CD14-positive monocyte (primary cell): ENCODE data around the gene XIRP1. TPM values are rescaled to one million over a fixed set of nuclear protein-coding genes. Genes with fewer than 3 reads are reported as not detected.
A peak's percentile ranks its signal among the peaks of the same experiment; 100 is the strongest.

Experiments used
- DNase-seq, 3 donors: peaks; one replicate each; pipeline ENCODE4 v3.0.0-alpha.2; 2011 to 2022
- H2AFZ ChIP-seq: 2 replicates; pipeline ENCODE4 v1.6.0; 2012; ENCODE audit warnings: mild to moderate bottlenecking, low read depth, low read length, inconsistent platforms; ENCODE audit not compliant: insufficient read depth, poor library complexity, severe bottlenecking
- H3K27ac ChIP-seq, 2 donors: 1 replicate in 1 of 2; 2 replicates in 1 of 2; pipeline ENCODE4 v1.5.1; 2012 to 2013; ENCODE audit warnings: low read length in 2 of 2, control low read depth in 1 of 2, inconsistent platforms in 1 of 2, low read depth in 1 of 2, mild to moderate bottlenecking in 1 of 2
- H3K27me3 ChIP-seq, 2 donors: one replicate each; pipeline versions ENCODE4 v1.6.0 to v1.6.1; 2011 to 2013; ENCODE audit warnings: low read length in 2 of 2; ENCODE audit not compliant: control insufficient read depth in 2 of 2, insufficient read depth in 2 of 2
- H3K36me3 ChIP-seq, 2 donors: replicated peaks in 1 of 2; 1 replicate in 1 of 2; 2 replicates in 1 of 2; pipeline versions ENCODE4 v1.5.1 to v1.6.1; 2012 to 2013; ENCODE audit warnings: low read length in 2 of 2, control low read depth in 1 of 2, inconsistent platforms in 1 of 2, mild to moderate bottlenecking in 1 of 2; ENCODE audit not compliant: insufficient read depth in 2 of 2, control insufficient read depth in 1 of 2
- H3K4me1 ChIP-seq, 2 donors: 1 replicate in 1 of 2; 2 replicates in 1 of 2; pipeline versions ENCODE4 v1.5.1 to v1.6.1; 2012 to 2013; ENCODE audit warnings: low read length in 2 of 2, control low read depth in 1 of 2, inconsistent platforms in 1 of 2, mild to moderate bottlenecking in 1 of 2, moderate library complexity in 1 of 2; ENCODE audit not compliant: insufficient read depth in 2 of 2, control insufficient read depth in 1 of 2
- H3K4me2 ChIP-seq: replicated peaks from 2 replicates; pipeline ENCODE3; 2012; ENCODE audit warnings: low read length, moderate library complexity, mild to moderate bottlenecking; ENCODE audit not compliant: poor library complexity, severe bottlenecking; ENCODE audit errors: extremely low read depth
- H3K4me3 ChIP-seq, 3 experiments: fragments of 200-600 bp in 1 of 3; sonication (generic) in 1 of 3; replicated peaks in 1 of 3; 1 replicate in 2 of 3; 2 replicates in 1 of 3; pipeline ENCODE4 v1.5.1; 2011 to 2013; ENCODE audit warnings: low read length in 3 of 3, mild to moderate bottlenecking in 3 of 3, control low read depth in 2 of 3, low read depth in 2 of 3, inconsistent platforms in 1 of 3, moderate library complexity in 1 of 3
- H3K79me2 ChIP-seq: 2 replicates; pipeline ENCODE4 v1.6.0; 2012; ENCODE audit warnings: mild to moderate bottlenecking, control low read depth, inconsistent platforms, low read length, moderate library complexity; ENCODE audit not compliant: insufficient read depth
- H3K9ac ChIP-seq: 2 replicates; pipeline ENCODE4 v1.6.0; 2017; ENCODE audit warnings: low read length, mild to moderate bottlenecking; ENCODE audit not compliant: insufficient read depth, poor library complexity, severe bottlenecking
- H3K9me3 ChIP-seq, 2 donors: replicated peaks in 1 of 2; 1 replicate in 1 of 2; 2 replicates in 1 of 2; pipeline versions ENCODE4 v1.5.1 to v1.6.1; 2012 to 2013; ENCODE audit warnings: low read length in 2 of 2, control low read depth in 1 of 2; ENCODE audit not compliant: control insufficient read depth in 1 of 2, insufficient read depth in 1 of 2
- H4K20me1 ChIP-seq: 2 replicates; pipeline ENCODE4 v1.6.0; 2012; ENCODE audit warnings: mild to moderate bottlenecking, low read length, control low read depth, moderate library complexity; ENCODE audit not compliant: insufficient read depth
- H3K27ac Mint-ChIP-seq, 7 donors: one replicate each; pipeline ENCODE4 v1.8.0; 2020; ENCODE audit warnings: mild to moderate bottlenecking in 7 of 7, mixed read lengths in 7 of 7, moderate library complexity in 6 of 7, inconsistent platforms in 2 of 7
- H3K27me3 Mint-ChIP-seq, 3 donors: one replicate each; pipeline ENCODE4 v1.8.0; 2021 to 2022; ENCODE audit warnings: low read depth in 3 of 3, mild to moderate bottlenecking in 3 of 3, mixed read lengths in 3 of 3, moderate library complexity in 3 of 3, inconsistent platforms in 1 of 3
- H3K36me3 Mint-ChIP-seq, 2 donors: one replicate each; pipeline ENCODE4 v1.8.0; 2020; ENCODE audit warnings: mixed read lengths in 2 of 2, inconsistent platforms in 1 of 2, mild to moderate bottlenecking in 1 of 2
- H3K4me1 Mint-ChIP-seq: one replicate; pipeline ENCODE4 v1.8.0; 2020; ENCODE audit warnings: mild to moderate bottlenecking, mixed read lengths
- H3K4me3 Mint-ChIP-seq, 2 donors: one replicate each; pipeline ENCODE4 v1.8.0; 2020; ENCODE audit warnings: mild to moderate bottlenecking in 2 of 2, mixed read lengths in 2 of 2, moderate library complexity in 1 of 2
- H3K9me3 Mint-ChIP-seq, 7 donors: one replicate each; pipeline ENCODE4 v1.8.0; 2020 to 2022; ENCODE audit warnings: mixed read lengths in 7 of 7, mild to moderate bottlenecking in 6 of 7, moderate library complexity in 6 of 7, inconsistent platforms in 2 of 7
- CTCF ChIP-seq: fragments of 200-600 bp; IDR thresholded peaks from one replicate; pipeline ENCODE4 v1.8.0; 2022; ENCODE audit warnings: antibody characterized with exemption, mild to moderate bottlenecking
- WGBS: methylation state at CpG from one replicate; pipeline ENCODE4 v1.1.5; 2013; ENCODE audit warnings: missing lambda C conversion rate; ENCODE audit not compliant: insufficient coverage; 5-methylcytosine and 5-hydroxymethylcytosine counted together
- intact Hi-C, 2 donors: fragments of 100-400 bp; cut with micrococcal nuclease; formaldehyde crosslinking; loops; one replicate each; pipeline versions ENCODE4 v1.15.0 to v1.15.1; 2023
- polyA plus RNA-seq, 3 donors: library from polyadenylated mRNA; depleted of rRNA in 1 of 3; unstranded in 2 of 3; stranded (reverse) in 1 of 3; fragments of 300-500 nt in 2 of 3; fragments of >200 nt in 1 of 3; fragmentation: Illumina TruSeq in 2 of 3; gene quantifications; 1 replicate in 2 of 3; 2 replicates in 1 of 3; pipeline ENCODE4 v1.2.3, GENCODE V29; 2012 to 2021

Gene XIRP1
- polyA plus RNA-seq, 3 donors: not detected

GRCh38 chr3:39181408-39182335 lies 10.7 kb downstream of the XIRP1 start:
- no peak for DNase-seq
- intact Hi-C loops: loop anchor here (5.0 kb wide), 2 partner anchors 34 to 74 kb away; partner anchors contain the start of genes GORASP1 (in 1 of the 2) and TTC21A (in 1 of the 2)
- H3K4me2 ChIP-seq: peak overlapping the region; percentile 78
- H3K9me3 Mint-ChIP-seq: peaks cover 0 to 3% (median 0%) of the 10 kb centered on the region in 7 donors
- H3K4me3 ChIP-seq: peak overlapping the region in 1 of 3 experiments; percentile 76
- H3K4me3 Mint-ChIP-seq: peak overlapping the region; percentile 70 to 84
- H3K36me3 Mint-ChIP-seq: peaks cover 3 to 10% of the 10 kb centered on the region in 2 donors
- H2AFZ ChIP-seq: no peak overlapping the region
- H3K9ac ChIP-seq: no peak overlapping the region
- no peak for TF ChIP-seq CTCF
- H3K27me3 ChIP-seq: peaks cover 5 to 8% of the 10 kb centered on the region in 2 donors
- H3K4me1 Mint-ChIP-seq: peaks cover 28% of the 10 kb centered on the region
- H3K4me1 ChIP-seq: peaks cover 24 to 31% of the 10 kb centered on the region in 2 donors
- no peaks in the 10 kb centered on the region for H3K36me3 ChIP-seq
- H3K27me3 Mint-ChIP-seq: peaks cover 13 to 19% (median 16%) of the 10 kb centered on the region in 3 donors
- H4K20me1 ChIP-seq: no peaks in the 10 kb centered on the region
- H3K27ac Mint-ChIP-seq: peak overlapping the region in 4 of 7 donors; percentile 7 to 61 (median 33)
- H3K79me2 ChIP-seq: no peaks in the 10 kb centered on the region
- H3K9me3 ChIP-seq: no peaks in the 10 kb centered on the region
- 78% methylated on average over 3 of the region's 7 CpGs for WGBS
- H3K27ac ChIP-seq: no peak overlapping the region

GRCh38 chr3:39180546-39181346 lies 11.6 kb downstream of the XIRP1 start:
- Mint-ChIP-seq H3K4me3 (peak overlapping the region; percentile 71 to 94), H3K27me3 (peaks cover 13 to 19% (median 19%) of the 10 kb centered on the region in 3 donors), H3K36me3 (peaks cover 3 to 10% of the 10 kb centered on the region in 2 donors), H3K4me1 (peaks cover 31% of the 10 kb centered on the region), H3K9me3 (peaks cover 0 to 3% (median 0%) of the 10 kb centered on the region in 7 donors), H3K27ac (peak overlapping the region in 6 of 7 donors; percentile 31 to 87 (median 66))
- peak overlapping the region; percentile 62 for H2AFZ ChIP-seq
- peak; percentile 70 to 77 (median 73) for DNase-seq
- H4K20me1 ChIP-seq: no peaks in the 10 kb centered on the region
- H3K9me3 ChIP-seq: no peaks in the 10 kb centered on the region
- H3K4me1 ChIP-seq: peaks cover 24 to 31% of the 10 kb centered on the region in 2 donors
- no peak overlapping the region for H3K9ac ChIP-seq
- no peaks in the 10 kb centered on the region for H3K79me2 ChIP-seq
- peaks cover 5 to 8% of the 10 kb centered on the region in 2 donors for H3K27me3 ChIP-seq
- H3K4me3 ChIP-seq: peak overlapping the region; percentile 15 to 76 (median 29)
- no peak overlapping the region for H3K27ac ChIP-seq
- H3K36me3 ChIP-seq: no peaks in the 10 kb centered on the region
- TF ChIP-seq CTCF: no peak
- peak overlapping the region; percentile 78 for H3K4me2 ChIP-seq
- intact Hi-C loops: loop anchor here (5.0 kb wide), 2 partner anchors 33 to 73 kb away; partner anchors contain the start of genes GORASP1 (in 1 of the 2) and TTC21A (in 1 of the 2)
- WGBS: 3% methylated on average over 58 of the region's 64 CpGs
